Aortic smooth muscle cell (primary cell): ENCODE measurements around the gene MTG2. TPM values are rescaled to one million over a fixed set of nuclear protein-coding genes. Genes with fewer than 3 reads are reported as not detected.

ENCODE experiments used
- total RNA-seq: library from RNA; depleted of rRNA; stranded (reverse); fragments of >200 nt; gene quantifications from 2 replicates; pipeline ENCODE4 v1.2.3, GENCODE V29; 2014

Gene MTG2
- 16.4 and 19.3 TPM in 2 replicates for total RNA-seq

GRCh38 chr20:62182469-62183425, at the start of gene MTG2:
MTG2 (plus strand) TSS chr20:62183028; CDS start chr20:62193421, 10,393 bp downstream.

DNA sequence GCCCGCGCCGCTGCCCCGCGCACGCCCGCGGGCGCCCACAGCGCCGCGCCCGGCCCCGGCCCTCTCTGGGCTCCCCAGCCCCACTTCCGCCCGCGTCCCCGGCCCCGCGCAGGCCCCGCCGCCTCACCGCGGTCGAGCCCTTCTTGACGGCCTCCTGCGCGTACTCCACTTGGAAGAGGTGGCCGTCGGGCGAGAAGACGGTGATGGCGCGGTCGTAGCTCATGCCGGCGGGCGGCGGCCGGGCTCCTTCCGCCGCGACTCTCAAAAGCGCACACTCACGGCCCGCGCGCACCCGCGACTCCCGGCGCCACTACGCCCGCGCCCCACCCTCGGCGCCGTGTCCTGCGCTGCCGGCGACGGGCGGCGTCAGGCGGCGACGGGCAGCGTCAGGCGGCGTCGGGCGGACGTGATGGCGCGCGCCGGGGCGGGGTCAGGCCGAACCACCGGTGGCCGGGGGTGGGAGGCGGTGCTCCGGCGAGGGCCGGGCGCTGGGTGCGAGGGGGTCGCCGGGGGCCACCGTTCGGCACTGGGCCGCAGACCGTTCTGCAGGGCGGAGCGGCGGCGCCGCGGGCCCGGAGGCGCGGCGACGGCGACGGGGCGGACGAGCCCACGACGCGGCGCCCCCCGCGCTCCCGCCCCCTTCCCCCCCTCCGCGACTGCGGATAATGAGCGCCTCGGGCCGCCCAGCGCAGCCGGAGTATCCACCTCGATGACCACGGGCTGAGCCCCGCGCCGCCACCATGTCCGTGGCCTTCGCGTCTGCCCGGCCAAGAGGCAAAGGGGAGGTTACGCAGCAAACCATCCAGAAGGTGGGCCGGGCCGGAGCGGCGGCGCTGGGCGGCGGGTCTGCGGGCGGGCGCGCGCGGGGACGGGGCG, 39.5 kb upstream of the MTG2 start, which contains the start of the genes PSMA7 and SS18L1:
Gene PSMA7 (minus strand): TSS at position 314 of the 876 bp plus-strand sequence. CDS start 91 bp downstream, at position 223.
Gene SS18L1 (plus strand): TSS at position 689 of the 876 bp plus-strand sequence. CDS start 52 bp downstream, at position 741.

DNA sequence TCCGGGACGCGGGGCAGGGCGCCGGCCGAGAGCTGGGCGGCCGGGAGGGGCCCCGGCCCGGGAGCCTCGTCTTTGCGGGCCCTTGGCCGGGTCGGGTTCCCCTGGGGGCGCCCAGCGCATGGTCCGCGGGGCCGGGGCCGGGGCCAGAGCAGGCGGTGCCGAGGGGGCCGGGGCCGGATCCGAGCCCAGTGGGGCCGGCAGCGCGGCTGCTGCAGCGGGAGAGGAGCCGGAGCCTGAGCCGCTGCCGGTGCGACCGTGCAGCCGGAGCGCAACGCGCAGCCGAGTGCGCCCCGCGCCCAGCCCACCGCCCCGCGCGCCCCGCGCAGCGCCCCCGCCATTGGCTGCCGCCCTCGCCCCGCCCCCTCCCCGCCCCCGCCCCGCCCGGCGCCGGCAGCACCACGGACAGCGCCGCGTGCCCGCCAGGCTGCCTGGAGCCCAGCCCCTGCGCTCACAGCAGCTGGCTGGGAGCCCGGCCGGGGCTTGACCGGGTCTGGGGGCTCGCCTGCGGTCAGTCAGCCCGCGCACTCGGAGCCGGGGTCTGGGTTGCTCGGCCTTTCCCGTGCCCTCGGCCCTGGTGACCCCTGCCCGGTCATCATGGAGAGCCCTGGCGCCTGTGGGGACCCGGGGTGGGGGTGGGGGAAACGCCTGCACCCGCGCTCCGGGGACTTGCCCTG, 37.3 kb downstream of the MTG2 start, which contains the start of gene HRH3:
Gene HRH3 (minus strand): TSS at position 287 of the 674 bp plus-strand sequence. CDS start 308 bp downstream, outside the sequence.

GRCh38 chr20:62237801-62238568, 55.2 kb downstream of the MTG2 start, which contains the start of gene OSBPL2:
OSBPL2 (plus strand) TSS chr20:62238521; CDS start chr20:62256185, 17,664 bp downstream.

Other genes starting within 250 kb of the MTG2 start
- 2.9 and 3.1 TPM in 2 replicates for gene TAF4, start 117.1 kb upstream of the MTG2 start, total RNA-seq
- gene LSM14B, start 60.6 kb upstream of the MTG2 start, total RNA-seq: 32.6 and 34.2 TPM in 2 replicates
- gene PSMA7, start 39.6 kb upstream of the MTG2 start, total RNA-seq: 364 and 414 TPM in 2 replicates
- gene SS18L1, start 39.3 kb upstream of the MTG2 start, total RNA-seq: 7.5 and 7.8 TPM in 2 replicates
- gene HRH3, start 37.2 kb downstream of the MTG2 start, total RNA-seq: not detected in 2 replicates
- gene OSBPL2, start 55.5 kb downstream of the MTG2 start, total RNA-seq: 29.6 and 29.8 TPM in 2 replicates
- gene ADRM1, start 120.0 kb downstream of the MTG2 start, total RNA-seq: 81.4 and 101 TPM in 2 replicates
- gene LAMA5, start 184.3 kb downstream of the MTG2 start, total RNA-seq: 112 and 157 TPM in 2 replicates
- 674 and 1,016 TPM in 2 replicates for gene RPS21, start 204.1 kb downstream of the MTG2 start, total RNA-seq
- gene CABLES2, start 224.3 kb downstream of the MTG2 start, total RNA-seq: 0.66 and 0.68 TPM in 2 replicates
- not detected in 2 replicates for gene RBBP8NL, start 244.5 kb downstream of the MTG2 start, total RNA-seq